H1 (cell line): ENCODE data around the gene HOXC13. TPM values are rescaled to one million over a fixed set of nuclear protein-coding genes. Genes with fewer than 3 reads are reported as not detected.

Source experiments
- BCL11A ChIP-seq, 2 experiments: IDR thresholded peaks; one replicate each; pipeline ENCODE4 v1.6.1; 2011; ENCODE audit warnings: low read depth in 2 of 2, low read length in 2 of 2, mild to moderate bottlenecking in 2 of 2
- CBX5 ChIP-seq: fragments of 300-800, 300-1000 bp; sonication (generic); IDR thresholded peaks from 2 replicates; pipeline ENCODE4 v1.7.1; 2016; ENCODE audit warnings: antibody characterized with exemption, low read length, low read depth
- KDM5A ChIP-seq: fragments of 200-600 bp; IDR thresholded peaks from 2 replicates; pipeline ENCODE4 v1.7.1; 2012; ENCODE audit warnings: mild to moderate bottlenecking, low read length, inconsistent platforms, mixed read lengths
- MAFK ChIP-seq: IDR thresholded peaks from 2 replicates; pipeline ENCODE4 v1.6.1; 2012; ENCODE audit warnings: low read depth, mild to moderate bottlenecking, improper control_type of control experiment, low read length
- RXRA ChIP-seq: IDR thresholded peaks from 2 replicates; pipeline ENCODE4 v1.6.1; 2011; ENCODE audit warnings: low read depth, mild to moderate bottlenecking, low read length, moderate library complexity; ENCODE audit not compliant: insufficient read depth
- polyA plus RNA-seq, 7 experiments: library from polyadenylated mRNA; depleted of rRNA in 3 of 7; stranded (reverse) in 5 of 7; unstranded in 2 of 7; fragments of >200 nt in 5 of 7; fragments of 200-250 nt in 2 of 7; gene quantifications; 1 replicate in 5 of 7; 2 replicates in 1 of 7; 4 replicates in 1 of 7; pipeline versions ENCODE4 v1.2.1 to v1.2.3, GENCODE V29; 2011 to 2013; ENCODE audit warnings: missing spikeins in 2 of 7, mixed read lengths in 2 of 7
- total RNA-seq: library from RNA; stranded (reverse); fragmentation: NEBNext Ultra II Directional; extraction: Animal tissue kit (Norgen Biotek cat#: 25700); gene quantifications from 2 replicates; pipeline ENCODE4 v1.2.1, GENCODE V29; 2021
- TF ChIP-seq, protein P1 (sequence below): fragments of 300-600 bp; sonication (generic); IDR thresholded peaks from 2 replicates; pipeline ENCODE4 v1.7.1; 2012; ENCODE audit warnings: low read length, moderate library complexity, mild to moderate bottlenecking, inconsistent platforms; ENCODE audit not compliant: insufficient replicate concordance
- TF ChIP-seq, protein P2 (sequence below): IDR thresholded peaks from 2 replicates; pipeline ENCODE4 v1.6.1; 2012; ENCODE audit warnings: low read length, inconsistent platforms
- TF ChIP-seq, protein P3 (sequence below): IDR thresholded peaks from 2 replicates; pipeline ENCODE4 v1.6.1; 2011; ENCODE audit warnings: low read length, improper control_type of control experiment

Gene HOXC13
- total and polyA plus RNA-seq, 2 of the 8 experiments (the other 6 are each of a cell fraction or from before 2014, with no cell fraction given): 0.02 TPM; not detected in 1

DNA sequence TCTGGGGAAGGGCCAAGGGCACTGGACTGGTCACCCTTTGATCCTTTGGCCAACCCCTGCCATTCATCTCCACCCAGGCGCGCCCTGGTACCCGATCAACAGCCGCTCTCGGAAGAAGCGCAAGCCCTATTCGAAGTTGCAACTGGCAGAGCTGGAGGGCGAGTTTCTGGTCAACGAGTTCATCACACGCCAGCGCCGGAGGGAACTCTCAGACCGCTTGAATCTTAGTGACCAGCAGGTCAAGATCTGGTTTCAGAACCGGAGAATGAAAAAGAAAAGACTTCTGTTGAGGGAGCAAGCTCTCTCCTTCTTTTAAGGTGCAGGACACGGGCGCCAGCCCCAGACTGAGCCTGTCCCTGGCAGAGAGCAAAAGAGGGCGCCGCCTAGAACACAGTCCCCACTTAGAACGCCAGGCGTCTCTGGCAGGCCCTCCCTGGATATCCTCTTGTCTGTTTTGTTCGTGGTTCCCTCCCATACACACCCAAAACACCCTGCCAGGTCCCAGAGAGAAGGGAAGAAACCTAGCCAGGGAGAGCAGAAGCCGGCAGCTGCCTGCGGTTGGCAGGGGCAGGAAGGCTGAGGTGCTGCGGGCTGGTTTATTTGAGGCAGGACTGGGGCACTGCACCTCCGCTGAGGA, 17.7 kb downstream of the HOXC13 start (continued):
- TF ChIP-seq, protein P1, sequence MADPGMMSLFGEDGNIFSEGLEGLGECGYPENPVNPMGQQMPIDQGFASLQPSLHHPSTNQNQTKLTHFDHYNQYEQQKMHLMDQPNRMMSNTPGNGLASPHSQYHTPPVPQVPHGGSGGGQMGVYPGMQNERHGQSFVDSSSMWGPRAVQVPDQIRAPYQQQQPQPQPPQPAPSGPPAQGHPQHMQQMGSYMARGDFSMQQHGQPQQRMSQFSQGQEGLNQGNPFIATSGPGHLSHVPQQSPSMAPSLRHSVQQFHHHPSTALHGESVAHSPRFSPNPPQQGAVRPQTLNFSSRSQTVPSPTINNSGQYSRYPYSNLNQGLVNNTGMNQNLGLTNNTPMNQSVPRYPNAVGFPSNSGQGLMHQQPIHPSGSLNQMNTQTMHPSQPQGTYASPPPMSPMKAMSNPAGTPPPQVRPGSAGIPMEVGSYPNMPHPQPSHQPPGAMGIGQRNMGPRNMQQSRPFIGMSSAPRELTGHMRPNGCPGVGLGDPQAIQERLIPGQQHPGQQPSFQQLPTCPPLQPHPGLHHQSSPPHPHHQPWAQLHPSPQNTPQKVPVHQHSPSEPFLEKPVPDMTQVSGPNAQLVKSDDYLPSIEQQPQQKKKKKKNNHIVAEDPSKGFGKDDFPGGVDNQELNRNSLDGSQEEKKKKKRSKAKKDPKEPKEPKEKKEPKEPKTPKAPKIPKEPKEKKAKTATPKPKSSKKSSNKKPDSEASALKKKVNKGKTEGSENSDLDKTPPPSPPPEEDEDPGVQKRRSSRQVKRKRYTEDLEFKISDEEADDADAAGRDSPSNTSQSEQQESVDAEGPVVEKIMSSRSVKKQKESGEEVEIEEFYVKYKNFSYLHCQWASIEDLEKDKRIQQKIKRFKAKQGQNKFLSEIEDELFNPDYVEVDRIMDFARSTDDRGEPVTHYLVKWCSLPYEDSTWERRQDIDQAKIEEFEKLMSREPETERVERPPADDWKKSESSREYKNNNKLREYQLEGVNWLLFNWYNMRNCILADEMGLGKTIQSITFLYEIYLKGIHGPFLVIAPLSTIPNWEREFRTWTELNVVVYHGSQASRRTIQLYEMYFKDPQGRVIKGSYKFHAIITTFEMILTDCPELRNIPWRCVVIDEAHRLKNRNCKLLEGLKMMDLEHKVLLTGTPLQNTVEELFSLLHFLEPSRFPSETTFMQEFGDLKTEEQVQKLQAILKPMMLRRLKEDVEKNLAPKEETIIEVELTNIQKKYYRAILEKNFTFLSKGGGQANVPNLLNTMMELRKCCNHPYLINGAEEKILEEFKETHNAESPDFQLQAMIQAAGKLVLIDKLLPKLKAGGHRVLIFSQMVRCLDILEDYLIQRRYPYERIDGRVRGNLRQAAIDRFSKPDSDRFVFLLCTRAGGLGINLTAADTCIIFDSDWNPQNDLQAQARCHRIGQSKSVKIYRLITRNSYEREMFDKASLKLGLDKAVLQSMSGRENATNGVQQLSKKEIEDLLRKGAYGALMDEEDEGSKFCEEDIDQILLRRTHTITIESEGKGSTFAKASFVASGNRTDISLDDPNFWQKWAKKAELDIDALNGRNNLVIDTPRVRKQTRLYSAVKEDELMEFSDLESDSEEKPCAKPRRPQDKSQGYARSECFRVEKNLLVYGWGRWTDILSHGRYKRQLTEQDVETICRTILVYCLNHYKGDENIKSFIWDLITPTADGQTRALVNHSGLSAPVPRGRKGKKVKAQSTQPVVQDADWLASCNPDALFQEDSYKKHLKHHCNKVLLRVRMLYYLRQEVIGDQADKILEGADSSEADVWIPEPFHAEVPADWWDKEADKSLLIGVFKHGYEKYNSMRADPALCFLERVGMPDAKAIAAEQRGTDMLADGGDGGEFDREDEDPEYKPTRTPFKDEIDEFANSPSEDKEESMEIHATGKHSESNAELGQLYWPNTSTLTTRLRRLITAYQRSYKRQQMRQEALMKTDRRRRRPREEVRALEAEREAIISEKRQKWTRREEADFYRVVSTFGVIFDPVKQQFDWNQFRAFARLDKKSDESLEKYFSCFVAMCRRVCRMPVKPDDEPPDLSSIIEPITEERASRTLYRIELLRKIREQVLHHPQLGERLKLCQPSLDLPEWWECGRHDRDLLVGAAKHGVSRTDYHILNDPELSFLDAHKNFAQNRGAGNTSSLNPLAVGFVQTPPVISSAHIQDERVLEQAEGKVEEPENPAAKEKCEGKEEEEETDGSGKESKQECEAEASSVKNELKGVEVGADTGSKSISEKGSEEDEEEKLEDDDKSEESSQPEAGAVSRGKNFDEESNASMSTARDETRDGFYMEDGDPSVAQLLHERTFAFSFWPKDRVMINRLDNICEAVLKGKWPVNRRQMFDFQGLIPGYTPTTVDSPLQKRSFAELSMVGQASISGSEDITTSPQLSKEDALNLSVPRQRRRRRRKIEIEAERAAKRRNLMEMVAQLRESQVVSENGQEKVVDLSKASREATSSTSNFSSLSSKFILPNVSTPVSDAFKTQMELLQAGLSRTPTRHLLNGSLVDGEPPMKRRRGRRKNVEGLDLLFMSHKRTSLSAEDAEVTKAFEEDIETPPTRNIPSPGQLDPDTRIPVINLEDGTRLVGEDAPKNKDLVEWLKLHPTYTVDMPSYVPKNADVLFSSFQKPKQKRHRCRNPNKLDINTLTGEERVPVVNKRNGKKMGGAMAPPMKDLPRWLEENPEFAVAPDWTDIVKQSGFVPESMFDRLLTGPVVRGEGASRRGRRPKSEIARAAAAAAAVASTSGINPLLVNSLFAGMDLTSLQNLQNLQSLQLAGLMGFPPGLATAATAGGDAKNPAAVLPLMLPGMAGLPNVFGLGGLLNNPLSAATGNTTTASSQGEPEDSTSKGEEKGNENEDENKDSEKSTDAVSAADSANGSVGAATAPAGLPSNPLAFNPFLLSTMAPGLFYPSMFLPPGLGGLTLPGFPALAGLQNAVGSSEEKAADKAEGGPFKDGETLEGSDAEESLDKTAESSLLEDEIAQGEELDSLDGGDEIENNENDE: no peak
- TF ChIP-seq, protein P2, sequence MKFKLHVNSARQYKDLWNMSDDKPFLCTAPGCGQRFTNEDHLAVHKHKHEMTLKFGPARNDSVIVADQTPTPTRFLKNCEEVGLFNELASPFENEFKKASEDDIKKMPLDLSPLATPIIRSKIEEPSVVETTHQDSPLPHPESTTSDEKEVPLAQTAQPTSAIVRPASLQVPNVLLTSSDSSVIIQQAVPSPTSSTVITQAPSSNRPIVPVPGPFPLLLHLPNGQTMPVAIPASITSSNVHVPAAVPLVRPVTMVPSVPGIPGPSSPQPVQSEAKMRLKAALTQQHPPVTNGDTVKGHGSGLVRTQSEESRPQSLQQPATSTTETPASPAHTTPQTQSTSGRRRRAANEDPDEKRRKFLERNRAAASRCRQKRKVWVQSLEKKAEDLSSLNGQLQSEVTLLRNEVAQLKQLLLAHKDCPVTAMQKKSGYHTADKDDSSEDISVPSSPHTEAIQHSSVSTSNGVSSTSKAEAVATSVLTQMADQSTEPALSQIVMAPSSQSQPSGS: no peak
- TF ChIP-seq RXRA (no peak), KDM5A (no peak), MAFK (no peak), CBX5 (no peak), BCL11A (IDR thresholded peaks at IDR 0.05; ENCODE audit: low read depth in 2 of 2, low read length in 2 of 2) (no peak)
- TF ChIP-seq, protein P3, sequence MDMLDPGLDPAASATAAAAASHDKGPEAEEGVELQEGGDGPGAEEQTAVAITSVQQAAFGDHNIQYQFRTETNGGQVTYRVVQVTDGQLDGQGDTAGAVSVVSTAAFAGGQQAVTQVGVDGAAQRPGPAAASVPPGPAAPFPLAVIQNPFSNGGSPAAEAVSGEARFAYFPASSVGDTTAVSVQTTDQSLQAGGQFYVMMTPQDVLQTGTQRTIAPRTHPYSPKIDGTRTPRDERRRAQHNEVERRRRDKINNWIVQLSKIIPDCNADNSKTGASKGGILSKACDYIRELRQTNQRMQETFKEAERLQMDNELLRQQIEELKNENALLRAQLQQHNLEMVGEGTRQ: no peak
